Activated CD4-positive, alpha-beta T cell treated with anti-CD3 and anti-CD28 coated beads, Interleukin-2, amount 50 U/mL, for 24 hours (primary cell): Measurements from ENCODE around the gene WEE2.

Experiments
- DNase-seq, 2 donors: peaks; one replicate each; pipeline ENCODE4 v3.0.0-alpha.2; 2020; ENCODE audit warnings: low read depth in 1 of 2, low spot score in 1 of 2

The WEE2 gene

GRCh38 chr7:141708351-141708750, at the start of gene WEE2:
Gene WEE2, plus strand, starts transcription at chr7:141708353. Its CDS starts 406 bp downstream, at chr7:141708759.
- DNase-seq, result no peak

DNA sequence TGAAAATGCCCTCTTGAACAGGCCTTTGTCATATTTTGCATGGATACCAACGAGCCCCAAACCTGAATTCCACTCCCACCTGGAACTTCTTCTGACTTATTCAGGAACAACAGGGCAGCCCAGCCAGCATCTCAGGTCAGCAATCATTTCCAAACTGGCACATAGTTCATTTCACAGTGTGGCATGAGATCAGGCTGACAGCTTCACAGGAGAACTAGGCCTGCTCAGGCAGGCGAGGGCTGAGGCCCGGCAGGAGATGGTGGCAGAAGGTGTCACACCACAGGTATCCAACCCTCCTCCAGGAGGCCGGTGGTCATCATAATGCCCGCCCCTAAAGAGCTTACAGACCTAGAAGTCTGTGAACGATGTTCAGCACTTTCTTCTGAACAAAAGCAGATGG, 48.7 kb upstream of the WEE2 start:
- no peak for DNase-seq

GRCh38 chr7:141660259-141660658, 47.9 kb upstream of the WEE2 start:
- no peak for DNase-seq

DNA sequence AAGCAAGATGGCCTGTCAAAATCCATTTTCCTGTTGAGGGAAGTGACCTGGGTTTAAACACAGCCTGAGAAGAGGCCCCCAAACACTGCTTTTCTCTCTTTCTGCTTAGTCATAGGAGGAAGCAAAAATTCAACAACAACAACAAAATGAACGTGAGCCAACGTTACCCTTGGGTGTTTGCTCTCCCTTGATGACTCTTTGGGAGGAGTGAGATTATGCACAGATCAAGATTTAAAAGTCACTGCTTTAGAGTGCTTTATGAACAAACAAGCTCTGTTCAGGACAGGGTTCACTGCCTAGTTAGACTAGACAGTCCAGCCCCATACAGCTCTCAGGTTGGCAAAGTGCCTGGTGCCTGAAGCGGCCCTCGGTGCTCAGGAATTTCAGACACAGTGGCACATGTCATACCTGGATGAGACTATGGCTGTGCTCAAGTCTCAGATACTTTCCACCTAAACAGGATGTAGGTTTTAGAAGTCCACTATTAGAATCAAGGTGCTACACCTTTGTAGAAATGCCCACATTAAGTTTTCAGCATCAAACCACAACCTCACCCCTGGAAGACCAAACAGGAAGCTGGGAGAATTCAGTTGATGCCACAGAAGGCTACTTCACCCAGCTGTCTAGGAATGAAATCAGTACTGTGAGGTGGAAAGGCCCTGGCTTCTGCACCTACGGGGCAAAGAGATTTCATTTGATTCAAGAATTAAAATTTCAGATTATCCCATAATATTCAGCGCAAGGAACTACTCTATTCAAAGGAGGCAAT, 44.9 kb upstream of the WEE2 start:
- no peak for DNase-seq

DNA sequence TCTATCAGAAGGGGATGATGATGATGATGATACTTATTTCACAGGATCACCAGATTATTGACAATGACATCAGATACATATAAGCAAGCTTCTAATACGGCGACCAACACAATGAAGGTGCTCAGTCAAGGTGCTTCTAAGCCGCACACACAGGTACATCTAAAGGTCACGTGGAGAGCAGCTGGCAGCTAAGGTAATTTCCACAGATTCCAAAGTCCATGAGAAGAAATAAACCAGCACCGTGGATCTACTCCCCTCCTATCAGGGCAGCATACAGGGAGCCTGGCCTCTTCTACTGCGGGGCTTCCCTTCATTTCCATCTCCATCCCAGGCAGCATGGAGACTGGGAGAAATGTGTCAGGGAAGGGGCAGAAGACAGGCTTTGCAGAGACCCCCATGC, 43.7 kb upstream of the WEE2 start:
- DNase-seq, result no peak

GRCh38 chr7:141665208-141666035, 42.7 kb upstream of the WEE2 start:
- no peak for DNase-seq

DNA sequence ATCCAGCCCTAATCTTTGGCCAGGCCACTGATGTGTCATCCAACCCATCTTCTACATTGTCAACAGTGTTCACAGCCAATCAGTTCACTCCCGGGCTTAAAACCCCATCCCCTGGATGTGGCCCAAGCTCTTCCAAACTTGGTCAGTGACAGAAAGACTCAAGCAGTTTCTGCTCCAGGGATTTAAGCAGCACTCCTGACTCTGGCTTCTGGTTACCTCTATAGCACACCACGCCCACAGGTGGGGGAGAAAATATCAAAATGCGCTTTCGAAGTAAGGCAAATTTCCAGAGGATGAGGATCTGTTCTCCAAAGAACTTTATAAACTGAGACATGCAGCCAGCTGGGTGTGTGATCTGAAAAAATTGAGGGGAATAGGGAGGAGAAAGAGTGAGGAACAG, 42.1 kb upstream of the WEE2 start:
- DNase-seq, result no peak

- no peak for DNase-seq
These were observed 39.3 kb upstream of the WEE2 start for GRCh38 chr7:141668853-141669252.

DNA sequence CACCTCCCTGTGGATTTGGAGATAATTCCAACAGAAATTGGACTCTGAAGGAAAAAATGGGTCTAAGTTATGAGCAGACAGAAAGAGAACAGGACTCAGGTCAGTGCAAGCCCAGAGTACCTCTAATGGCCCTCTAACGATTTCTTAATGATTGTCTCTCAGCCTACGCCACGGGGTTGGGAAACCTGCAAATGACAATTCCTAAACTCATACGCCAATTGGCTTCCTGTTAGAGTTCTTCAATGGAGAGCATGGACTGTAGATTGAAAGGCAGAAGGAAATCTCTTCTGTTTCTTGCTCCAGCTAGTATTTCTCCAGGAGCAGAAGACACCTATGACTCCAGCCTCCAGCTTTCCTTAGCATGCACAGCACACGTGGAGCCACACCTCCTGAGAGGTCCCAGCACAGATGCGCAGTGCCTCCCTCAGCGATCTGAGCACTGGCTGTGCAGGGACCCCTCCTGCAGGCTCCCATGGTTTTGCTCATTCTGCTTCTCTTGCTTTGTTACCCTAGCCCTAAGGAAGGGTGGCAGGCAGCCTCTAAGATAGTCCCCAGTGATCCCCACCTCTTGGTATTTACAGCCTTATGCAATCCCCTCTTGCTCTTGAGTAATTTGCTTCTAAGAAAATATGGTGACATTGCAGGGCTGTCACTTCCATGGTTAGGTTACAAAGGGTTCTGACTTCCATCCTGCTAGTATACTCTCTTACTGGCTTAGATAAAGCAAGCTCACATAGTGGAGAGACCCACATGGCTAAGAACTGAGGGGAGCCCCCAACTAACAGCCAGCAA, 36.3 kb upstream of the WEE2 start:
- no peak for DNase-seq

GRCh38 chr7:141673346-141673745, 34.8 kb upstream of the WEE2 start:
- DNase-seq, result no peak

DNA sequence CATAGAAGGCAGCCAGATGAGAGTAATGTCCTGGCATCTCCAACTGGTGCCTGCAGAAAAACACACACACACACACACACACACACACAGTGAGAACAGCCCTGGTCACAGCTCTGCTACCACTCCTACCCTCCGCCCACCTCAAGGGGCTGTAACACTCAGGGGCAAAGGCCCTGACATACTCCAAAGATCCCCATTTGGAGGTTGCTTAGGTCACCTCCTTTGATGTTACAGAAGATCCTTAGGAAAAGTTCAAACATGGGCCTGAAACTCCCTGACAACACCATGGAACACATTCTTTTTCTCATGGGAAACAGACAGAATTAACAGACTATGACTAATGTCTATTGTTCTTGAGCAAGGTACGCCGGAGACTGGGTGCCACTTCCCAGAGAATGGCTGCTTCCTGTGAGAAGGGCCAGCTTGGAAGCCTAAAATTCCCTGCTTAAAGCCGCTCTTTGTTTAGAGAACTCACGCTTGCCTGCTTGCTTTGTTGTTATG, 33.9 kb upstream of the WEE2 start:
- no peak for DNase-seq

GRCh38 chr7:141674702-141675101, 33.5 kb upstream of the WEE2 start:
- DNase-seq, result no peak

DNA sequence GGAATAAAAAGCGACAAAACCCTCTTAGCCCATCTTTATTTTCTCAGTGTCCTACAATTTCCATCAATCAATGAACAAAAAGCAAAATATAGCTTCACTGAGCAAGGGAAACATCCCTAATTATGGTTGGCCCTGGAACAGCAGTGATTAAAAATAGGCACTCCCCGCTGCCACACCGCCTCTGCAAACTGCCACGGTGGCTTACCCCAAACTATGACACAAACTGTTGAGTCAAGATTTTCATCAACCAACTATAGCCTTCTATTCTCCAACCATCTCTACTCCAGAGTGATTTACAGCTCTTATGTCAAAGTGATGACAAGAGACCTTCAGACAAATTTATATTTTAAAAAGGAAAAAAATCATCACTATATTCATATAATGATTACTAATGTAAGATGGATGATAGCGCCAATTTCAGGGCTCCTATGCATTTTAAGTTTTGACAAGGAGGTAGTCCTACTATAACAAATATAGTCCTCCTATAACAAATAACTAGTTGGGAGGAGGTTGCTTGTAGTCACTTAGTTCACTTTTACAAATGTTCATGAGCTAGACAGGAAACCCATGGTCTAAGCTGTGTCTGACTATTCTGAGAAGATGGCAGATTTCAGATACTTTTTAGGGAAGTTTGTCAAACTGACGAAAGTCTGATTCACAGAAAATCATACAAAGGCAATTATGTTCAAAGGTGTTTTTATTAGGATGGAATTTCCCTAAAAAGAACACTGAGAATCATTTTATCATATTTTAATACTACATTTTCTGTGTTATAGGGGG, 32.5 kb upstream of the WEE2 start:
- no peak for DNase-seq

GRCh38 chr7:141676618-141677017, 31.5 kb upstream of the WEE2 start:
- no peak for DNase-seq

GRCh38 chr7:141679014-141679413, 29.1 kb upstream of the WEE2 start:
- DNase-seq, result no peak

- no peak for DNase-seq
These were observed 22.7 kb upstream of the WEE2 start for GRCh38 chr7:141685285-141686023.

- DNase-seq, result no peak
These were observed 22.1 kb upstream of the WEE2 start for GRCh38 chr7:141686074-141686473.

- DNase-seq, result no peak
These were observed 21.5 kb upstream of the WEE2 start for GRCh38 chr7:141686670-141687069.

- no peak for DNase-seq
These were observed 20.1 kb upstream of the WEE2 start for GRCh38 chr7:141688043-141688442.
